ENCODE measurements around the gene IMPDH1. TPM values are rescaled to one million over a fixed set of nuclear protein-coding genes. Genes with fewer than 3 reads are reported as not detected.

The IMPDH1 gene
- total and polyA plus RNA-seq, 4 donors: 2.4 to 11.1 (median 5.2) TPM

GRCh38 chr7:128353189-128353588 lies 56.6 kb downstream of the IMPDH1 start (continued):
- TF ChIP-seq CTCF (IDR thresholded peaks at IDR 0.05; ENCODE audit: low read depth, low read length, missing input control): no peak

- Histone ChIP-seq H3K9ac (ENCODE audit: low read depth in 1 of 2, low read length in 2 of 2) (no peak overlapping the region), H3K27me3 (ENCODE audit: control insufficient read depth in 4 of 4, insufficient read depth in 4 of 4, low read length in 3 of 4) (peaks cover 0 to 9% (median 0%) of the 10 kb centered on the region in 4 donors), H3K4me1 (ENCODE audit: control insufficient read depth in 4 of 4, insufficient read depth in 4 of 4, low read length in 3 of 4) (peaks cover 4 to 14% (median 9%) of the 10 kb centered on the region in 4 donors), H3K36me3 (ENCODE audit: control insufficient read depth in 4 of 4, insufficient read depth in 3 of 4, low read depth in 1 of 4, low read length in 3 of 4) (no peaks in the 10 kb centered on the region), H3K4me3 (ENCODE audit: low read depth in 1 of 3, low read length in 3 of 3) (no peak overlapping the region), H3K27ac (ENCODE audit: low read depth in 1 of 2, low read length in 2 of 2) (no peak overlapping the region), H3K9me3 (ENCODE audit: control insufficient read depth in 4 of 4, low read length in 3 of 4) (no peaks in the 10 kb centered on the region)
- no peak for DNase-seq (ENCODE audit: low spot score)
- WGBS: 57% methylated on average over 8 of the region's 8 CpGs
- no peak for TF ChIP-seq ATF3 (IDR thresholded peaks at IDR 0.05)
- TF ChIP-seq GABPA (IDR thresholded peaks at IDR 0.05 in 1 of 2, conservative IDR thresholded peaks at IDR 0.05 in 1 of 2): no peak
- no peak for TF ChIP-seq TAF1 (conservative IDR thresholded peaks at IDR 0.05)
- no peak for TF ChIP-seq MAX (IDR thresholded peaks at IDR 0.05)
- no peak for TF ChIP-seq EGR1 (IDR thresholded peaks at IDR 0.05; ENCODE audit: low read depth in 2 of 2)
- no peak for TF ChIP-seq CTCF (IDR thresholded peaks at IDR 0.05; ENCODE audit: low read depth, low read length, missing input control)
- no peak for TF ChIP-seq SP1 (IDR thresholded peaks at IDR 0.05)
- no peak for TF ChIP-seq FOXA1 (IDR thresholded peaks at IDR 0.05)
- TF ChIP-seq JUND (IDR thresholded peaks at IDR 0.05): no peak
- no peak for TF ChIP-seq FOXA2 (IDR thresholded peaks at IDR 0.05)
- TF ChIP-seq RXRA (IDR thresholded peaks at IDR 0.05): no peak
- TF ChIP-seq NR2F2 (IDR thresholded peaks at IDR 0.05): no peak
- no peak for TF ChIP-seq HNF4A (conservative IDR thresholded peaks at IDR 0.05)
- no peak for TF ChIP-seq HNF4G (IDR thresholded peaks at IDR 0.05)
Measured at GRCh38 chr7:128352636-128353035, 57.1 kb downstream of the IMPDH1 start.

GRCh38 chr7:128352153-128352537 lies 57.6 kb downstream of the IMPDH1 start:
- Histone ChIP-seq H3K4me1 (ENCODE audit: control insufficient read depth in 4 of 4, insufficient read depth in 4 of 4, low read length in 3 of 4) (peaks cover 4 to 14% (median 9%) of the 10 kb centered on the region in 4 donors), H3K9ac (ENCODE audit: low read depth in 1 of 2, low read length in 2 of 2) (no peak overlapping the region), H3K36me3 (ENCODE audit: control insufficient read depth in 4 of 4, insufficient read depth in 3 of 4, low read depth in 1 of 4, low read length in 3 of 4) (no peaks in the 10 kb centered on the region), H3K27me3 (ENCODE audit: control insufficient read depth in 4 of 4, insufficient read depth in 4 of 4, low read length in 3 of 4) (peaks cover 0 to 9% (median 0%) of the 10 kb centered on the region in 4 donors), H3K4me3 (ENCODE audit: low read depth in 1 of 3, low read length in 3 of 3) (peak overlapping the region in 1 of 3 donors; percentile 35), H3K27ac (ENCODE audit: low read depth in 1 of 2, low read length in 2 of 2) (no peak overlapping the region), H3K9me3 (ENCODE audit: control insufficient read depth in 4 of 4, low read length in 3 of 4) (no peaks in the 10 kb centered on the region)
- 9% methylated on average over 34 of the region's 34 CpGs for WGBS
- DNase-seq (ENCODE audit: low spot score): no peak
- TF ChIP-seq RXRA (IDR thresholded peaks at IDR 0.05) (no peak), CTCF (IDR thresholded peaks at IDR 0.05; ENCODE audit: low read depth, low read length, missing input control) (peak; percentile 50), FOXA2 (IDR thresholded peaks at IDR 0.05) (no peak), TAF1 (conservative IDR thresholded peaks at IDR 0.05) (no peak), RAD21 (IDR thresholded peaks at IDR 0.05) (peak in 1 of 2 donors; percentile 57)
